Adrenal gland (tissue), 19 donors: ENCODE results near the gene TRAF4. TPM values are rescaled to one million over a fixed set of nuclear protein-coding genes. Genes with fewer than 3 reads are reported as not detected.

Experiments used
- DNase-seq, 7 donors: peaks; one replicate each; pipeline ENCODE4 v3.0.0-alpha.2; 2019 to 2020
- H3K27ac ChIP-seq, 5 donors: fragments of 200-600 bp; sonication (generic) in 4 of 5; 1 replicate in 3 of 5; 2 replicates in 2 of 5; pipeline versions ENCODE4 v1.5.1 to v1.8.0; 2016 to 2020; ENCODE audit warnings: mild to moderate bottlenecking in 1 of 5
- H3K27me3 ChIP-seq: fragments of 200-600 bp; 2 replicates; pipeline ENCODE4 v1.8.0; 2021
- H3K36me3 ChIP-seq, 2 donors: fragments of 200-600 bp; replicated peaks in 1 of 2; 1 replicate in 1 of 2; 2 replicates in 1 of 2; pipeline versions ENCODE4 v1.5.1 to v1.8.0; 2018 to 2022
- H3K4me1 ChIP-seq, 2 donors: fragments of 200-600 bp; replicated peaks in 1 of 2; 1 replicate in 1 of 2; 2 replicates in 1 of 2; pipeline versions ENCODE4 v1.5.1 to v1.8.0; 2018 to 2021
- H3K4me3 ChIP-seq, 4 donors: fragments of 200-600 bp; sonication (generic) in 3 of 4; one replicate each; pipeline ENCODE4 v1.5.1; 2016 to 2018
- H3K9me3 ChIP-seq, 3 donors: fragments of 200-600 bp; sonication (generic) in 1 of 3; replicated peaks in 1 of 3; 1 replicate in 2 of 3; 2 replicates in 1 of 3; pipeline versions ENCODE4 v1.5.1 to v1.8.0; 2016 to 2021
- POLR2A ChIP-seq, 2 donors: fragments of 450-650 bp; IDR thresholded peaks; one replicate each; pipeline ENCODE4 v1.6.1; 2017; ENCODE audit warnings: antibody characterized with exemption in 2 of 2, mild to moderate bottlenecking in 2 of 2, moderate library complexity in 1 of 2
- WGBS, 4 donors: extraction: QIAGEN DNeasy Blood & Tissue Kit in 2 of 4; methylation state at CpG; one replicate each; pipeline versions ENCODE4 v1.1.5 to v1.1.7; 2013 to 2017; 5-methylcytosine and 5-hydroxymethylcytosine counted together
- intact Hi-C, 2 donors: fragments of 100-400 bp; cut with DNase I; formaldehyde crosslinking; loops; one replicate each; pipeline versions ENCODE4 v1.14.1 to v1.15.0; 2022 to 2023
- long read RNA-seq, 10 donors: library from polyadenylated mRNA in 3 of 10; unstranded in 2 of 10; stranded (forward) in 1 of 10; transcript quantifications; one replicate each; pipeline ENCODE4 v2.0.0 and lab custom pipeline, GENCODE V29; 2021 to 2026
- polyA plus RNA-seq, 3 donors: library from polyadenylated mRNA; stranded (reverse); fragments of 200-250 nt in 2 of 3; fragments of 350-450 nt in 1 of 3; fragmentation: Illumina TruSeq in 1 of 3; extraction: RNeasy Lipid Tissue Mini Kit (QIAGEN cat#74804) in 1 of 3; gene quantifications; one replicate each; pipeline ENCODE4 v1.2.3, GENCODE V29; 2013 to 2014
- total RNA-seq, 9 donors: library from RNA; depleted of rRNA in 4 of 9; stranded (reverse); fragments of >200 nt in 4 of 9; fragments of 120-200 nt in 1 of 9; fragmentation: NEBNext Ultra II Directional in 1 of 9; extraction: Animal tissue kit (Norgen Biotek cat#: 25700) in 1 of 9; gene quantifications; one replicate each; pipeline versions ENCODE4 v1.1.0 to v1.2.4, GENCODE V29; 2013 to 2023
- TF ChIP-seq, protein P1 (sequence below), 6 experiments: fragments of 450-650 bp in 4 of 6; fragments of 200-600 bp in 2 of 6; sonication (generic) in 1 of 6; IDR thresholded peaks; 1 replicate in 5 of 6; 2 replicates in 1 of 6; pipeline versions ENCODE4 v1.5.1 to v1.8.0; 2016 to 2021; ENCODE audit warnings: antibody characterized with exemption in 6 of 6, mild to moderate bottlenecking in 2 of 6, moderate library complexity in 1 of 6
- donor health status: healthy with polysubstance abuse.
- donor health status: Bipolar disorder and iron deficiency.
- donor health status: DM: yes; HTN: yes; CAD: no.
- donor health status: DM: no; HTN: no; CAD: no.
- donor health status: DM: no; HTN: no; CAD: no.
- donor health status: DM: yes; HTN: yes; CAD: no.

Gene TRAF4, protein sequence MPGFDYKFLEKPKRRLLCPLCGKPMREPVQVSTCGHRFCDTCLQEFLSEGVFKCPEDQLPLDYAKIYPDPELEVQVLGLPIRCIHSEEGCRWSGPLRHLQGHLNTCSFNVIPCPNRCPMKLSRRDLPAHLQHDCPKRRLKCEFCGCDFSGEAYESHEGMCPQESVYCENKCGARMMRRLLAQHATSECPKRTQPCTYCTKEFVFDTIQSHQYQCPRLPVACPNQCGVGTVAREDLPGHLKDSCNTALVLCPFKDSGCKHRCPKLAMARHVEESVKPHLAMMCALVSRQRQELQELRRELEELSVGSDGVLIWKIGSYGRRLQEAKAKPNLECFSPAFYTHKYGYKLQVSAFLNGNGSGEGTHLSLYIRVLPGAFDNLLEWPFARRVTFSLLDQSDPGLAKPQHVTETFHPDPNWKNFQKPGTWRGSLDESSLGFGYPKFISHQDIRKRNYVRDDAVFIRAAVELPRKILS
- total RNA-seq: 10 to 100 TPM in 8 of 9 donors, 1 to 10 TPM in 1; 8.2 to 50.5 (median 23.0) TPM
- 10 to 100 TPM; 13.0 to 22.7 (median 17.9) TPM for polyA plus RNA-seq
- long read RNA-seq, donor 1, transcript TRAF4-201 (7 exons, 2,923 nt): major isoform, 5 of 5 reads
- long read RNA-seq, donor 1, partial matches to known transcripts: 0 of 5 reads
- long read RNA-seq, donor 1, other reads (novel, unspliced or antisense): 0 of 5 reads
- long read RNA-seq, donor 2, transcript TRAF4-201 (7 exons, 2,923 nt): major isoform, 8 of 9 reads
- long read RNA-seq, donor 2, partial matches to known transcripts: 0 of 9 reads
- long read RNA-seq, donor 2, other reads (novel, unspliced or antisense): 0 of 9 reads
- long read RNA-seq, donor 3, transcript TRAF4-201 (7 exons, 2,923 nt): major isoform, 6 of 7 reads
- long read RNA-seq, donor 3, partial matches to known transcripts: 0 of 7 reads
- long read RNA-seq, donor 3, other reads (novel, unspliced or antisense): 0 of 7 reads
- long read RNA-seq, donor 4, partial matches to known transcripts: 0 of 2 reads
- long read RNA-seq, donor 4, other reads (novel, unspliced or antisense): 1 of 2 reads
- long read RNA-seq, donor 5, transcript TRAF4-201 (7 exons, 2,923 nt): major isoform, 21 of 25 reads
- long read RNA-seq, donor 5, partial matches to known transcripts: 0 of 25 reads
- long read RNA-seq, donor 5, other reads (novel, unspliced or antisense): 4 of 25 reads
- long read RNA-seq, donor 6, partial matches to known transcripts: 0 of 1 reads
- long read RNA-seq, donor 6, other reads (novel, unspliced or antisense): 1 of 1 reads
- long read RNA-seq, donor 7, partial matches to known transcripts: 0 of 3 reads
- long read RNA-seq, donor 7, other reads (novel, unspliced or antisense): 0 of 3 reads
- long read RNA-seq, donor 8, transcript TRAF4-201 (7 exons, 2,923 nt): major isoform, 19 of 19 reads
- long read RNA-seq, donor 8, partial matches to known transcripts: 0 of 19 reads
- long read RNA-seq, donor 8, other reads (novel, unspliced or antisense): 0 of 19 reads
- long read RNA-seq, donor 9, partial matches to known transcripts: 0 of 5 reads
- long read RNA-seq, donor 9, other reads (novel, unspliced or antisense): 0 of 5 reads
- long read RNA-seq, donor 10, partial matches to known transcripts: 0 of 2 reads
- long read RNA-seq, donor 10, other reads (novel, unspliced or antisense): 0 of 2 reads

DNA sequence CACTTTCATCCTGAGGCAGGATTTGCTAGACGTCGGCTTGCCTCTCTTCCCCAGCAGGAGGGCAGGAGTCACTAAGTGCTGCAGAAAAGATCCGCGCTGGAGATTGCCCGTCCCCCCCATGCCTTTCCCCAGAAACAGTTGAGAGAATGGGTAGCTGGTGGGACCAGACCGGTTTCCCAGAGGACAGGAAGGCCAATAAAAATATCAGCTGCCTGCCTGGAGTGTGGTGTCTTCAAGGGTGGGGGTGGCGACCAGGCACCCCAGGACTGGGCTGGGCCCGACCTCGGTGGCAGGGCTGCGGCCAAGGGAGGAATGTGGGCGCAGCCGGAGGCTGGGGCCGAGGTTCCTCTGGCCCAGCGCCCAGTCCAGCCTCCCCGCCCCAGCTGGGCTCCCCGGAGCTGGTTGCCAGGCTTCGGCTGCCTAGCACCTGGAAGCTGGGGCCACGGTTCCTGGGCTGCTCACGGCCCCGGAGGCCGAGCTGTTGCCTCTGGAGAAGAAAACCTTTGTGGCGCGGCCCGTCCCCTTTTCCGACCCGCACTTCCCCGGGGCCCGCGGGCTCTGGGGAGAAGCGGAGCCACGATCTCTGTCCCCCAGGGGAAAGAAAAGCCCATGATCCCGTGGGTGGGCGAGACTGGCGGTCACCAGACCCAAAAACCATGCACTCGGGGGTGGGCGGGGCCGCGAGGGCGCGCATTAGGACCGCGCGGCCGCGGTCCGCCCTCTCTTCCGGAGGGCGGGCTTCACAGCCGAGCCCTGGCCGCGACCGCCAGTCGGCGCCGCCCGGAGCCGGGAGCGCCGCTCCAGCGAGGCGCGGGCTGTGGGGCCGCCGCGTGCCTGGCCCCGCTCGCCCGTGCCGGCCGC, at the start of gene TRAF4:
Gene TRAF4 (plus strand): TSS at position 769 of the 861 bp plus-strand sequence. CDS start 102 bp downstream, outside the sequence.
- intact Hi-C loops: no loop called here
- peak; percentile 67 to 81 (median 77) for DNase-seq

DNA sequence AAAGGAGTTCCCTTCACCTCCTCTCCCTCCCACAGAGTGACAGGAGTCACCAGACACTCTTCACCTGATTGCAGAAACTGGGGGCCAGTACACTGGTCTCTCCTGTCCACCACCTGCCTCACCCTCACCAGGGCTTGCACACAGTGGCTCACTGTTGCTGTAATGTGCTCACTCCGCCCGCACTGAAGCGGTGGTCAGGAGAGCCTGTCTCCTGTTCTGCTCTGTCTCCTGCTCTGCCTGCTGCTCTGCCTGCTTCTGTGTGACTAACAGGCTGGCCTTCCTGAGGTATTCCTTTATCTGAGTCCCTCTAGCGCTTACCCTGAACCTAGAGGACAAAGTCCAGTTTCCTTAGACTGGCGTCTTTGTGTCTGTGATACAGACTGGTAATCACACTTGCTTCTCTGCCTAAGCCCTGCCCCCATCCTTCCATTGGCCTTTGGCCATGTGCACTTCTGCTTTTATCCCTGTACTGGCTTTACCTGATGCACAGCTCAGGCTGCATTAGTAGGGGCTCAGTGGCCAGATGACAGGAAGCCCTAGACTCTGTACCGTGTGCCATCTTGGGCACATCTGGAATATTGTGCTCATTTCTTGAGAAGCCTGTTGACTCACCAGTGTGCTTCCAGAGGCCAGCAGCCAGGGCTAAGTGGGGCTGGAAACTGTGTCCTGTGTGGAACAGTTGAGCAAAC, 45.4 kb upstream of the TRAF4 start:
- 85 to 92% (median 88%) methylated on average over 6 of the region's 6 CpGs for WGBS, 4 donors
- Histone ChIP-seq H3K4me1 (no peaks in the 10 kb centered on the region), H3K27ac (no peak overlapping the region), H3K4me3 (no peak overlapping the region), H3K36me3 (peaks cover 0 to 100% of the 10 kb centered on the region in 2 donors), H3K9me3 (no peaks in the 10 kb centered on the region), H3K27me3 (no peaks in the 10 kb centered on the region)
- no peak for DNase-seq
- TF ChIP-seq POLR2A (IDR thresholded peaks at IDR 0.05): no peak
- TF ChIP-seq, protein P1, sequence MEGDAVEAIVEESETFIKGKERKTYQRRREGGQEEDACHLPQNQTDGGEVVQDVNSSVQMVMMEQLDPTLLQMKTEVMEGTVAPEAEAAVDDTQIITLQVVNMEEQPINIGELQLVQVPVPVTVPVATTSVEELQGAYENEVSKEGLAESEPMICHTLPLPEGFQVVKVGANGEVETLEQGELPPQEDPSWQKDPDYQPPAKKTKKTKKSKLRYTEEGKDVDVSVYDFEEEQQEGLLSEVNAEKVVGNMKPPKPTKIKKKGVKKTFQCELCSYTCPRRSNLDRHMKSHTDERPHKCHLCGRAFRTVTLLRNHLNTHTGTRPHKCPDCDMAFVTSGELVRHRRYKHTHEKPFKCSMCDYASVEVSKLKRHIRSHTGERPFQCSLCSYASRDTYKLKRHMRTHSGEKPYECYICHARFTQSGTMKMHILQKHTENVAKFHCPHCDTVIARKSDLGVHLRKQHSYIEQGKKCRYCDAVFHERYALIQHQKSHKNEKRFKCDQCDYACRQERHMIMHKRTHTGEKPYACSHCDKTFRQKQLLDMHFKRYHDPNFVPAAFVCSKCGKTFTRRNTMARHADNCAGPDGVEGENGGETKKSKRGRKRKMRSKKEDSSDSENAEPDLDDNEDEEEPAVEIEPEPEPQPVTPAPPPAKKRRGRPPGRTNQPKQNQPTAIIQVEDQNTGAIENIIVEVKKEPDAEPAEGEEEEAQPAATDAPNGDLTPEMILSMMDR (IDR thresholded peaks at IDR 0.05): no peak
- intact Hi-C loops: no loop called here

More for the DNA sequence above, at the start of gene TRAF4:
- H3K27me3 ChIP-seq: no peaks in the 10 kb centered on the region
- H3K36me3 ChIP-seq: peaks cover 0 to 13% of the 10 kb centered on the region in 2 donors
- peak within 1 kb of the TSS; percentile 12 to 98 (median 87) for H3K27ac ChIP-seq
- peaks cover 47 to 49% of the 10 kb centered on the region in 2 donors for H3K4me1 ChIP-seq
- TF ChIP-seq, protein P1 (IDR thresholded peaks at IDR 0.05): peak in 3 of 6 experiments; percentile 15 to 54 (median 44)
- peak; percentile 91 to 96 for TF ChIP-seq POLR2A (IDR thresholded peaks at IDR 0.05)
- peak within 1 kb of the TSS; percentile 10 to 93 (median 40) for H3K4me3 ChIP-seq
- H3K9me3 ChIP-seq: no peaks in the 10 kb centered on the region
- 1 to 7% (median 1%) methylated on average over 19 to 67 of the region's 70 CpGs for WGBS, 4 donors

- intact Hi-C loops: loop anchor here in 1 of 2 donors (10.0 kb wide), 1 partner anchor 45 kb away; no protein-coding TSS in a partner anchor
- DNase-seq: no peak
- WGBS, 4 donors: 65 to 100% (median 81%) methylated on average over 1 to 8 of the region's 8 CpGs
These were observed 43.5 kb upstream of the TRAF4 start for GRCh38 chr17:28700278-28700677.

More at GRCh38 chr17:28700278-28700677, 43.5 kb upstream of the TRAF4 start:
- Histone ChIP-seq H3K36me3 (peaks cover 0 to 82% of the 10 kb centered on the region in 2 donors), H3K9me3 (no peaks in the 10 kb centered on the region), H3K4me3 (no peak overlapping the region), H3K27ac (no peak overlapping the region), H3K27me3 (no peaks in the 10 kb centered on the region), H3K4me1 (no peaks in the 10 kb centered on the region)
- TF ChIP-seq, protein P1 (IDR thresholded peaks at IDR 0.05): no peak
- no peak for TF ChIP-seq POLR2A (IDR thresholded peaks at IDR 0.05)
